GM06990 (cell line): ENCODE data around the gene VSTM5.
"Not testable (repeated sequence)": the region's sequence is repeated elsewhere in the genome, so short reads cannot be mapped to it uniquely, and the experiment has no call there.

Source experiments
- DNase-seq: peaks from one replicate; pipeline ENCODE4 v3.0.0-alpha.2; 2011; ENCODE audit not compliant: insufficient read length; ENCODE audit errors: extremely low read depth
- H3K27me3 ChIP-seq: replicated peaks from 2 replicates; pipeline ENCODE4 v1.6.0; 2011; ENCODE audit warnings: low read length; ENCODE audit not compliant: control insufficient read depth, insufficient read depth
- H3K36me3 ChIP-seq: 2 replicates; pipeline ENCODE4 v1.5.1; 2011; ENCODE audit warnings: low read length; ENCODE audit not compliant: control insufficient read depth, insufficient read depth
- H3K4me3 ChIP-seq: replicated peaks from 2 replicates; pipeline ENCODE4 v1.5.1; 2011; ENCODE audit warnings: low read depth, mild to moderate bottlenecking, control low read depth, low read length
- TF ChIP-seq, protein P1 (sequence below): IDR thresholded peaks from 2 replicates; pipeline ENCODE4 v1.5.1; 2011; ENCODE audit warnings: low read length, control low read depth, mild to moderate bottlenecking, inconsistent platforms; ENCODE audit not compliant: insufficient read depth, poor library complexity, severe bottlenecking

Gene VSTM5

DNA sequence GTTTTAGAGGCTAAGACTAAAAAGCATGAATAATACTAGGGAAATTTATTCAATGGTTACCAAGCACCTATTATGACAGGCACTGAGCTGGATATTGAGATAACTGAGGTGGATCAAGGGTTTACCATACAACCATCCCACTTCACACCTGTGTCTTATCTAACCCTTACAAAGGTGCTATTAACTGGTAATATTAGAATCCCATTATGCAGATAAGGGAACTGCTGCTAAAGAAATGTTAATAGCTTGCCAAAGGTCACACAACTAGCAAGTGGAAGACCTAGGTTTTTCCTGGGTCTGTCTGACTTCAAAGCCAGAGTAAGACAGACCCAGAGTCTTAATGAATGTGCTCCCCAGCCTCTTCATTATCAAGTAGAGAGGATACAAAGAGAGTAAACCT is 21.1 kb upstream of the VSTM5 start:
- no peak overlapping the region for H3K4me3 ChIP-seq
- no peak for DNase-seq
- no peaks in the 10 kb centered on the region for H3K36me3 ChIP-seq
- TF ChIP-seq, protein P1, sequence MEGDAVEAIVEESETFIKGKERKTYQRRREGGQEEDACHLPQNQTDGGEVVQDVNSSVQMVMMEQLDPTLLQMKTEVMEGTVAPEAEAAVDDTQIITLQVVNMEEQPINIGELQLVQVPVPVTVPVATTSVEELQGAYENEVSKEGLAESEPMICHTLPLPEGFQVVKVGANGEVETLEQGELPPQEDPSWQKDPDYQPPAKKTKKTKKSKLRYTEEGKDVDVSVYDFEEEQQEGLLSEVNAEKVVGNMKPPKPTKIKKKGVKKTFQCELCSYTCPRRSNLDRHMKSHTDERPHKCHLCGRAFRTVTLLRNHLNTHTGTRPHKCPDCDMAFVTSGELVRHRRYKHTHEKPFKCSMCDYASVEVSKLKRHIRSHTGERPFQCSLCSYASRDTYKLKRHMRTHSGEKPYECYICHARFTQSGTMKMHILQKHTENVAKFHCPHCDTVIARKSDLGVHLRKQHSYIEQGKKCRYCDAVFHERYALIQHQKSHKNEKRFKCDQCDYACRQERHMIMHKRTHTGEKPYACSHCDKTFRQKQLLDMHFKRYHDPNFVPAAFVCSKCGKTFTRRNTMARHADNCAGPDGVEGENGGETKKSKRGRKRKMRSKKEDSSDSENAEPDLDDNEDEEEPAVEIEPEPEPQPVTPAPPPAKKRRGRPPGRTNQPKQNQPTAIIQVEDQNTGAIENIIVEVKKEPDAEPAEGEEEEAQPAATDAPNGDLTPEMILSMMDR = no peak
- H3K27me3 ChIP-seq = no peaks in the 10 kb centered on the region

GRCh38 chr11:93870616-93871015 is 20.2 kb upstream of the VSTM5 start:
- Histone ChIP-seq H3K27me3 (no peaks in the 10 kb centered on the region), H3K36me3 (no peaks in the 10 kb centered on the region), H3K4me3 (no peak overlapping the region)
- no peak for DNase-seq
- TF ChIP-seq, protein P1 = no peak

DNA sequence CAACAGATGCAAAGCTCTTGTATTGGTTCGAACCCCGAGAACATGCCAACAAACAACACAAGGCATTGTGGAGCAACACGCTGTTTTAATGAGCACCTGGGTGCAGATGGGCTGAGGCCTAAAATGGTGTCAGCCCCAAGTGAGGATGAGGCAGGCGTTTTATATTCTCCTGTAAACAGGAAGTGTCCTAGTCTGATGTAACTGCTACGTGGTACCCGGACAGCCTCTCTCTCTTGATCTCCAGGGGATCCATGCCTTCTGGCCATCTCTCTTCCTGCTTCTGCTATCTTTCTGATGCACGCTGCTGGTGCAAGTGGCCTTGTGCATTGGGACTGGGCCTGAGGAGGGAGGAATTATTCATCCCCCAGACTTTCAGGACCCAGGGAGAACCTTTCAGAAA is 19.4 kb upstream of the VSTM5 start:
- no peaks in the 10 kb centered on the region for H3K27me3 ChIP-seq
- TF ChIP-seq, protein P1 = no peak
- no peaks in the 10 kb centered on the region for H3K36me3 ChIP-seq
- no peak overlapping the region for H3K4me3 ChIP-seq
- DNase-seq = no peak

DNA sequence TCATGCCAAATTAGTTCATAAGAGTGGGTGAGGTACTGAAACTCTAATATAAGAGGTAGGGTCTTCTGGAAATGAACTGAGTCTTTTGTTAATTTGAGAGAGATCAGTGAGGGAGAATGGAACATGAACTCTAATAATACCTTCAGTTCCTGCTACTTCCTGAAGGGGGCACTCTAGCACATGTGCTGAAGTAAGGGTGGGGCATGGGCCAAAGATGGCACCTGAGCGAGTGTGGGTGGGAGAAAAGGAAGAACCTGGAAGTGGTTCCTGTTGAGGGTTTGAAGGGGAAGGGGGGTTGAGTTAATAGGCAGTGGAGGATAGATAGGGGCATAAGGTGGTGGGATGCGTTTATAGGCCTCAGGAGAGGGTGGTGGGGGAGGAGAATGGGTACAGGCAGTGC is 18.0 kb upstream of the VSTM5 start:
- TF ChIP-seq, protein P1 = peak; percentile 34
- not testable (repeated sequence) for H3K27me3 ChIP-seq, H3K4me3 ChIP-seq, H3K36me3 ChIP-seq, DNase-seq

DNA sequence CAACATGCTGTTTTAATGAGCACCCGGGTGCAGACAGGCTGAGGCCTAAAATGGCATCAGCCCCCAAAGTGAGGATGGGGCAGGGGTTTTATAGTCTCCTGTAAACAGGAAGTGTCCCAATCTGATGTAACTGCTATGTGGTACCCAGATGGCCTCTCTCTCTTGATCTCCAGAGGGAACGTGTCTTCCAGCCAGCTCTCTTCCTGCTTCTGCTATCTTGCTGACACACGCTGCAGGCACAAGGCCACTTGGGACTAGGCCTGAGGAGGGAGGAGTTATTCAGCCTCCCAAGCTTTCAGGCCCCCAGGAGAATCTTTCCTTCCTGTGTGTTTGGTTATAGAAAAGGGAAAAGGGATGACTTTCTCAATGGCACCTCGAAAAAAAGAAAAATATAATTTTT is 11.4 kb upstream of the VSTM5 start:
- DNase-seq = no peak
- H3K27me3 ChIP-seq = no peaks in the 10 kb centered on the region
- no peak overlapping the region for H3K4me3 ChIP-seq
- TF ChIP-seq, protein P1 = no peak
- no peaks in the 10 kb centered on the region for H3K36me3 ChIP-seq

DNA sequence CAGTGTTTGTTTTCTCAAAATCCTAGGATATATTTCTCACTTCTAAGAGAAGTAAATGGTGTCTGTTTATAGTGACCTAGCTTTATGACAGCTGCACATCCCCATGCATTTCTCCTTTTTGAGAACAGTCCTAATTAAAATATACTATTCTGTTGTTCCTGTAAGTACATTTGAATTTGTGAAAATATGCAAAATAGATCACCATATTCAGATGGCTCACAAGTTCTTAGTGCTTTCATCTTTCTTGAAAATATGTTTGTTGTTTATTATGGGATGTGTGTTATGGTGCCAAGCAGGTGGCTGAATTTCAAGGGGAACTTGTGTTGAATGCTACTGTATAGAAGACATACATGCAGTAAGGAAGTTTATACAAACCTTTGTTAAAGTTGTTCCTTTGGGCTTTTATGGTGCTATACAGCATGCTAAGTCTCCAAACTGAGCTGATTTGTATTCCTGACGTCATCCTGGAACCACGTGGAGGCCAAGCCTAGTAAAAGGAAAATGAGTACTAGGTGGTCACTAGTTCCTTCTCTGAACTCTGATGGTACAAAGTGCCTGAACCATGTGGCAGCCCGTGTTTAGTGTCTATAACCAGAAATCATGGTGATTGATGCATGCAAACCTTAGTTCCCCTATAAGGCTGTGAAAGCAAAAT is 7.8 kb upstream of the VSTM5 start:
- no peak for DNase-seq
- H3K4me3 ChIP-seq = no peak overlapping the region
- H3K27me3 ChIP-seq = no peaks in the 10 kb centered on the region
- TF ChIP-seq, protein P1 = no peak
- no peaks in the 10 kb centered on the region for H3K36me3 ChIP-seq
